SU-DHL-6 (cell line): ENCODE data around the gene KLHL12.
"Not testable (repeated sequence)": the region's sequence is repeated elsewhere in the genome, so short reads cannot be mapped to it uniquely, and the experiment has no call there.

ENCODE experiments used
- CTCF ChIP-seq: fragments of 200-600 bp; sonication (generic); IDR thresholded peaks from one replicate; pipeline ENCODE4 v1.5.1; 2017; ENCODE audit warnings: antibody characterized with exemption, mild to moderate bottlenecking, low read length, moderate library complexity; ENCODE audit not compliant: insufficient read depth, poor library complexity, severe bottlenecking
- EZH2phosphoT487 ChIP-seq: fragments of 200-600 bp; sonication (generic), shearing (Covaris generic); conservative IDR thresholded peaks from 2 replicates; pipeline ENCODE4 v1.6.1; 2018; ENCODE audit warnings: mild to moderate bottlenecking, antibody characterized with exemption, low read length, moderate library complexity, mixed read lengths

GRCh38 chr1:202936409-202936808, 9.4 kb upstream of the KLHL12 start:
- not testable (repeated sequence) for TF ChIP-seq CTCF, EZH2phosphoT487
